Measurements from ENCODE around the gene PRRC2B.

DNA sequence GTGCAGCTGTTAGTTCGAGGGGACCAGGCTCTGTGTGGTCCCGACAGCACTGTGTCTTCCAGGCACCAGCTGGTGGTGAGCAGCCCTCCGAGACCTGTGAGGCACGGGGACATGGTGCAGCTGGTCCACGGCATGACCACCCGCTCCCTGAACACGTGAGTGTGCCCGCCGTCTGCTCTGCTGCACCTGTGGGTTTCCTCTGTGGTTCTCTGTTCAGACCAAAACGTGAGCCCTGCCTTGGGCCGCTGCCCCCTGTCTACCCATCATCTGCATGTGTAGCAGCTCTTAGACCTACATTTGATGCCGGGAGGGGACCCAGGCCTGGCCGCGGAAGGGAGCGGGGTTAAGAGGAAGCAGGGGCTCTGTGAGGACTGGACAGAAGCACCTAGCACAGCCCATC, 119.3 kb downstream of the PRRC2B start:
- TF ChIP-seq POLR2AphosphoS5 (IDR thresholded peaks at IDR 0.05): no peak
- TF ChIP-seq, protein P1, sequence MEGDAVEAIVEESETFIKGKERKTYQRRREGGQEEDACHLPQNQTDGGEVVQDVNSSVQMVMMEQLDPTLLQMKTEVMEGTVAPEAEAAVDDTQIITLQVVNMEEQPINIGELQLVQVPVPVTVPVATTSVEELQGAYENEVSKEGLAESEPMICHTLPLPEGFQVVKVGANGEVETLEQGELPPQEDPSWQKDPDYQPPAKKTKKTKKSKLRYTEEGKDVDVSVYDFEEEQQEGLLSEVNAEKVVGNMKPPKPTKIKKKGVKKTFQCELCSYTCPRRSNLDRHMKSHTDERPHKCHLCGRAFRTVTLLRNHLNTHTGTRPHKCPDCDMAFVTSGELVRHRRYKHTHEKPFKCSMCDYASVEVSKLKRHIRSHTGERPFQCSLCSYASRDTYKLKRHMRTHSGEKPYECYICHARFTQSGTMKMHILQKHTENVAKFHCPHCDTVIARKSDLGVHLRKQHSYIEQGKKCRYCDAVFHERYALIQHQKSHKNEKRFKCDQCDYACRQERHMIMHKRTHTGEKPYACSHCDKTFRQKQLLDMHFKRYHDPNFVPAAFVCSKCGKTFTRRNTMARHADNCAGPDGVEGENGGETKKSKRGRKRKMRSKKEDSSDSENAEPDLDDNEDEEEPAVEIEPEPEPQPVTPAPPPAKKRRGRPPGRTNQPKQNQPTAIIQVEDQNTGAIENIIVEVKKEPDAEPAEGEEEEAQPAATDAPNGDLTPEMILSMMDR (IDR thresholded peaks at IDR 0.05): no peak
- no peak for TF ChIP-seq EP300 (IDR thresholded peaks at IDR 0.05; ENCODE audit: low read depth)
- TF ChIP-seq POLR2A (IDR thresholded peaks at IDR 0.05): no peak

All from transverse colon (tissue), 4 donors.